Transverse colon (tissue), 4 donors: ENCODE measurements around the gene SULF2. TPM values are rescaled to one million over a fixed set of nuclear protein-coding genes. Genes with fewer than 3 reads are reported as not detected.

Experiments used
- DNase-seq: peaks from one replicate; pipeline ENCODE4 v3.0.0-alpha.2; 2019
- H3K27ac ChIP-seq, 4 donors: fragments of 200-600 bp; sonication (generic); 2 replicates each; pipeline ENCODE4 v1.5.1; 2016 to 2018; ENCODE audit warnings: inconsistent platforms in 4 of 4
- H3K27me3 ChIP-seq: fragments of 200-600 bp; sonication (generic); 2 replicates; pipeline ENCODE4 v1.5.1; 2017; ENCODE audit warnings: inconsistent platforms
- H3K36me3 ChIP-seq, 4 donors: fragments of 200-600 bp; sonication (generic); 2 replicates each; pipeline ENCODE4 v1.5.1; 2017 to 2019; ENCODE audit warnings: inconsistent platforms in 4 of 4
- H3K4me1 ChIP-seq, 4 donors: fragments of 200-600 bp; sonication (generic); 2 replicates each; pipeline ENCODE4 v1.5.1; 2017 to 2020; ENCODE audit warnings: inconsistent platforms in 4 of 4
- H3K4me3 ChIP-seq, 4 donors: fragments of 200-600 bp; sonication (generic); 1 replicate in 1 of 4; 2 replicates in 3 of 4; pipeline versions ENCODE4 v1.5.1 to v1.6.1; 2017 to 2019; ENCODE audit warnings: inconsistent platforms in 4 of 4
- H3K9me3 ChIP-seq, 2 donors: fragments of 200-600 bp; sonication (generic); 2 replicates each; pipeline ENCODE4 v1.5.1; 2017 to 2019; ENCODE audit warnings: inconsistent platforms in 2 of 2
- EP300 ChIP-seq: sonication (generic); formaldehyde crosslinking; IDR thresholded peaks from one replicate; pipeline ENCODE4 v1.6.1; 2017; ENCODE audit warnings: antibody characterized with exemption, low read depth
- POLR2A ChIP-seq: fragments of 450-650 bp; IDR thresholded peaks from one replicate; pipeline ENCODE4 v1.6.1; 2016; ENCODE audit warnings: antibody characterized with exemption, mild to moderate bottlenecking, moderate library complexity
- POLR2AphosphoS5 ChIP-seq, 3 donors: sonication (generic); formaldehyde crosslinking; IDR thresholded peaks; one replicate each; pipeline ENCODE4 v1.6.1; 2016; ENCODE audit warnings: antibody characterized with exemption in 3 of 3
- WGBS, 2 donors: methylation state at CpG; one replicate each; pipeline ENCODE4 v1.1.5; 2018; ENCODE audit warnings: low coverage in 1 of 2; 5-methylcytosine and 5-hydroxymethylcytosine counted together
- in situ Hi-C, 4 donors: fragments of 200-750 bp; cut with MboI; loops; one replicate each; pipeline versions ENCODE4 v1.15.0 to v1.15.1; 2017; ENCODE audit warnings: low sequenced_read_pairs in 3 of 4, low pct_ligation_motif_present in 1 of 4, low pct_unique_long_range_greater_than_20kb in 1 of 4
- intact Hi-C: fragments of 100-400 bp; cut with DNase I; formaldehyde crosslinking; loops from one replicate; pipeline ENCODE4 v1.15.1; 2023; ENCODE audit warnings: low total_unique reads
- total RNA-seq, 4 donors: library from RNA; depleted of rRNA; stranded (reverse); fragments of >200 nt; gene quantifications; one replicate each; pipeline ENCODE4 v1.1.0, GENCODE V29; 2016
- TF ChIP-seq, protein P1 (sequence below), 5 experiments: fragments of 200-600 bp in 3 of 5; fragments of 450-650 bp in 2 of 5; sonication (generic) in 3 of 5; IDR thresholded peaks; 1 replicate in 2 of 5; 2 replicates in 3 of 5; pipeline ENCODE4 v1.5.1; 2016 to 2017; ENCODE audit warnings: antibody characterized with exemption in 5 of 5, inconsistent platforms in 3 of 5, mild to moderate bottlenecking in 2 of 5, moderate library complexity in 1 of 5

SULF2 gene
- total RNA-seq, 4 donors from 2014 or later, result 103 to 257 (median 191) TPM

DNA sequence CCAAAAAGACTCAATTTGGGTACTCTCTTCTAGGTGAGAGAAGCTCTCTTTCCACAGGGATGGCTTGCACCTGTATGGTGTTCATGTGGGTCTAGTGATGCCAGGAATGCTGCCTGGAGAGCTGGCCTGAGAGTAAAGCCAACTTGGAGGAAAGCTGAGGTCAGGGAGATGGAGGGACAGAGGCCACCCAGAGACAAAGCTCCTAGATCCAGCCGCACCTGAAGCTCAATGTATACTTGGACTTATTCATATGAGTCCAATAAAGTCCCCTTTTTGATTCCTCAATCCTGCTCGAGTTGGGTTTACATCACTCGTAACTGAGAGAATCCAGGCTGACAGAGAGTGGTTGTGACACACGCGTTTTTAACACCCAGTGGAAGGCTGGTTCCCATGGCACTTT lies 33.8 kb downstream of the SULF2 start:
- H3K4me1 ChIP-seq, result peaks cover 0 to 16% (median 6%) of the 10 kb centered on the region in 4 donors
- in situ Hi-C loops (no loop called here), intact Hi-C loops (no loop called here)
- H3K27ac ChIP-seq, result no peak overlapping the region
- H3K9me3 ChIP-seq, result no peaks in the 10 kb centered on the region
- no peaks in the 10 kb centered on the region for H3K36me3 ChIP-seq
- WGBS, 2 donors, result 99% methylated on average over 5 of the region's 5 CpGs; no CpG with 5 or more reads in 1 of the 2 donors
- no peak overlapping the region for H3K4me3 ChIP-seq
- no peaks in the 10 kb centered on the region for H3K27me3 ChIP-seq
- no peak for TF ChIP-seq EP300
- TF ChIP-seq POLR2A, result no peak
- TF ChIP-seq, protein P1, sequence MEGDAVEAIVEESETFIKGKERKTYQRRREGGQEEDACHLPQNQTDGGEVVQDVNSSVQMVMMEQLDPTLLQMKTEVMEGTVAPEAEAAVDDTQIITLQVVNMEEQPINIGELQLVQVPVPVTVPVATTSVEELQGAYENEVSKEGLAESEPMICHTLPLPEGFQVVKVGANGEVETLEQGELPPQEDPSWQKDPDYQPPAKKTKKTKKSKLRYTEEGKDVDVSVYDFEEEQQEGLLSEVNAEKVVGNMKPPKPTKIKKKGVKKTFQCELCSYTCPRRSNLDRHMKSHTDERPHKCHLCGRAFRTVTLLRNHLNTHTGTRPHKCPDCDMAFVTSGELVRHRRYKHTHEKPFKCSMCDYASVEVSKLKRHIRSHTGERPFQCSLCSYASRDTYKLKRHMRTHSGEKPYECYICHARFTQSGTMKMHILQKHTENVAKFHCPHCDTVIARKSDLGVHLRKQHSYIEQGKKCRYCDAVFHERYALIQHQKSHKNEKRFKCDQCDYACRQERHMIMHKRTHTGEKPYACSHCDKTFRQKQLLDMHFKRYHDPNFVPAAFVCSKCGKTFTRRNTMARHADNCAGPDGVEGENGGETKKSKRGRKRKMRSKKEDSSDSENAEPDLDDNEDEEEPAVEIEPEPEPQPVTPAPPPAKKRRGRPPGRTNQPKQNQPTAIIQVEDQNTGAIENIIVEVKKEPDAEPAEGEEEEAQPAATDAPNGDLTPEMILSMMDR (IDR thresholded peaks at IDR 0.05), result no peak
- no peak for TF ChIP-seq POLR2AphosphoS5 (IDR thresholded peaks at IDR 0.05)
- no peak for DNase-seq

GRCh38 chr20:47749339-47749738 lies 35.9 kb downstream of the SULF2 start:
- Histone ChIP-seq H3K27me3 (no peaks in the 10 kb centered on the region), H3K27ac (peak overlapping the region in 3 of 4 donors; percentile 18 to 43 (median 30)), H3K4me1 (peaks cover 0 to 16% (median 6%) of the 10 kb centered on the region in 4 donors), H3K9me3 (no peaks in the 10 kb centered on the region), H3K36me3 (no peaks in the 10 kb centered on the region), H3K4me3 (no peak overlapping the region)
- intact Hi-C loops (no loop called here), in situ Hi-C loops (no loop called here)
- 62 to 86% methylated on average over 2 to 4 of the region's 4 CpGs for WGBS, 2 donors
- TF ChIP-seq EP300 (no peak), POLR2A (no peak), POLR2AphosphoS5 (IDR thresholded peaks at IDR 0.05) (no peak)
- TF ChIP-seq, protein P1 (IDR thresholded peaks at IDR 0.05), result no peak
- DNase-seq, result no peak

DNA sequence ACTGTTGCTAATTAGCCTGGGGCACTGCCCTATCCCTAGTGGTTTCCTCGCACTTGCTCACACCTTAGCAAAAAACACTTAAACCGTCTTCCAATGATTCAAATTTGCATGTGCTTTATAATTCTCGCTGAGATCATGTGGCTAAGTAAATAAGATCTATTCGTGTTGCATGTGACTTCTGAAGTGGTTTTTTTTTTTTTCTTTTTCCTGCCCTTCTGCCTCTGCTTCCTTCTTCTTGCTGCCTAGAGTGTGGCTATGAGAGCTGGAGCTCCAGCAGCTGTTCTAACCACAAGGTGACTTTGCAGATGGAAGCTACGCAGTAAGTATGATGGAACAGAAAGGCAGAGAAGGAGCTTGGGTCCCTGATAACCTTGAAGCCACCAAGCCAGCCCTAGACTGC lies 36.5 kb downstream of the SULF2 start:
- TF ChIP-seq EP300 (no peak), POLR2AphosphoS5 (IDR thresholded peaks at IDR 0.05) (no peak), POLR2A (no peak)
- TF ChIP-seq, protein P1 (IDR thresholded peaks at IDR 0.05), result no peak
- H3K36me3 ChIP-seq, result no peaks in the 10 kb centered on the region
- WGBS, 2 donors, result 28 to 48% methylated on average over 4 to 5 of the region's 5 CpGs
- peaks cover 0 to 16% (median 6%) of the 10 kb centered on the region in 4 donors for H3K4me1 ChIP-seq
- H3K27me3 ChIP-seq, result no peaks in the 10 kb centered on the region
- no peaks in the 10 kb centered on the region for H3K9me3 ChIP-seq
- DNase-seq, result no peak
- H3K4me3 ChIP-seq, result no peak overlapping the region
- peak overlapping the region in 3 of 4 donors; percentile 18 to 43 (median 30) for H3K27ac ChIP-seq
- in situ Hi-C loops, result no loop called here
- intact Hi-C loops, result no loop called here

DNA sequence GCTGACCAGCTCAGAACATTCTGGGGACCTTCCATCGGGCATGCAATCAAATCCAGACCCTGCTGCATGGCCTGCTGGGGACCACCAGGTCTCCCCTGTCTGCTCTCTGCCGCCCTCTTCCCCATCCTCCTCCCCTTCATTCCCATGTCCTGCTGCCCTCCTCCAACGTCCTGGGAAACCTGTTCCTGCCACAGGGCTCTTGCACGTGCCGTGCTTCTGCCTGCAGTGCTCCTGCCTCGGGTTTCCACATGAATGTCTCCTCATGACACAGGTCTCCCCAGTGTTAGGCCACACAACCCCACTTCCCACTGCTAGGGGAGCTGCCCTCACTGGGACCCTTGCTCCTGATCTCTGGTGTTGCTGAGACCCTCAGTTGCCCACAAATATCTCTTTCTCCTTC lies 37.2 kb downstream of the SULF2 start:
- peak overlapping the region in 1 of 4 donors; percentile 30 for H3K27ac ChIP-seq
- H3K9me3 ChIP-seq, result no peaks in the 10 kb centered on the region
- WGBS, 2 donors, result 83 to 89% methylated on average over 4 to 6 of the region's 6 CpGs
- H3K36me3 ChIP-seq, result no peaks in the 10 kb centered on the region
- TF ChIP-seq POLR2AphosphoS5 (IDR thresholded peaks at IDR 0.05), result no peak
- TF ChIP-seq POLR2A, result no peak
- TF ChIP-seq, protein P1 (IDR thresholded peaks at IDR 0.05), result no peak
- TF ChIP-seq EP300, result no peak
- in situ Hi-C loops (no loop called here), intact Hi-C loops (no loop called here)
- DNase-seq, result no peak
- peaks cover 0 to 16% (median 6%) of the 10 kb centered on the region in 4 donors for H3K4me1 ChIP-seq
- no peak overlapping the region for H3K4me3 ChIP-seq
- no peaks in the 10 kb centered on the region for H3K27me3 ChIP-seq
